NCI-H2081 (cell line): ENCODE measurements around the gene CTSZ.

Source experiments
- DNase-seq, 2 experiments: peaks; one replicate each; lab custom pipeline; 2025; lab: John Stamatoyannopoulos, UW

CTSZ gene

DNA sequence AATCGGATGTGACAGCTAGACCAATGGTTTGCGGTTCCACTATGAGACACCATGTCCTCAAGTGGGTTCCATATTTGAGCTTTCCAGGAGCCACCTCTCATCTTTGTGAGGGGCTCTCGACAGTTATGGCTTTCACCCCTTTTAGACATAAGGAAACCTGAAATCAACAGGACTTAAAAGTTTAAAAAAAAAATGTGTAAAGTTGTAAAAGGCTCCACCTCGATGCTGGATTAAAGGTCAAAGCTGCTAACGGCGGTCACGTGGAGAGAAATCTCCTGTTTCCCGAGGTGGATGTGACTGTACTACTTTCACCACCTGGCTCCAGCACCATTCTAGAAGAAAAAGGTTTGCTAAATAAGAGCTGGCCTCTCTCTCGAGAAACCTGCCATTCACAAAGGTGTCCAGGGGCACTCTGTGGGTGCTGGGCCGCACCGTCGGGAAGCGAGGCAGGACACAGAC lies 24.5 kb upstream of the CTSZ start:
- no peak for DNase-seq

DNA sequence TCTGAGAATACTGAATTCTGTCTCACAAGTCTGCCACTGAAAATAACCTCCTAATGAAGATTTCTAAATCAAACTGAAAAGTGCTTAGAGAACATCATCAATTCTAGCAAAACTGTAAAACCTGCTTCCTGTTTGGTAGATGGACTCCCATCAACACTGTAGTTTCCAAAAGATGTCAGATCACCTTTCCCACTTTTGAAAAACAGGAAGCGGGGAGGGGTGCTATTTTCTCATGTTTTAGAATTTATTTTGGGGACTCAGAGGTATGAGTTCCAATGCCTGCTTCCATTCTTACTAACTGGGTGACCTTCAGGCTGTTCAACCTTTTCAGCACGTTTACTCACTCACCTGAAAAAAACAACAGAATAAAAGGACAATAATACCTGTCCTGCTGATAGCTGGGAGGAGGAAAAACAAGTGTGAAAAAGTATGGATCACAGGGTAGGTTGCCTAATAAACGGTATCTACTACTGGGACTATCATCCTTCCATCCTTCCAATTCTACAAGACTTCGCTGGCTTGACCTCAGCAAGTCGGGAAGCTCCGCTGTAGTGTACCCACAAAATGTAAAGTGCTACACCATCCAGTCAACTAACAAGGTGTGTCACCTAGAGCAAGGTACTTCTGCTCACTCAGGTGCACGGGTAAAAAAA lies 24.0 kb upstream of the CTSZ start:
- peak in 1 of 2 experiments; percentile 32 for DNase-seq

- no peak for DNase-seq
Observed at GRCh38 chr20:59028812-59029211, 21.8 kb upstream of the CTSZ start.

GRCh38 chr20:59027741-59028320 lies 20.8 kb upstream of the CTSZ start:
- DNase-seq: no peak

- no peak for DNase-seq
Observed at GRCh38 chr20:59026904-59027740, 20.1 kb upstream of the CTSZ start.

DNA sequence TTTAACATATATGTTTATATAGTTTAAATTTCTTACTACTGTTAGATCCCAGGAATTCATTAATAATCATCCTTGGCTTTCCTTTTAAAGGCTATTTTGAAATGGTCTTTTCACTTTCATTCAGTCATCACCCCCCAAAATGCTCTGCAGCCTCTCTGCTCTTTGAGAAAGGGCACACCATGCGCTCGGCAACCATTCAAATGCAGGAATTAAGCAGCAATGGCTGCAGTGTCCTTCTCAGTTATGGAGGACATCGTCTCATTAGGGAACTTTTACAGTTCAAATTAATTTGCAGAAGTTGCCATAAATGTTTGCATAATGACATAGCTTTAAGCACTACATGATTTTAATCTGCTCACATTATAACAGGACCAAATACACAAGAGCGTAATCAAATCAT lies 18.5 kb upstream of the CTSZ start:
- no peak for DNase-seq

GRCh38 chr20:59025086-59025485 lies 18.0 kb upstream of the CTSZ start:
- DNase-seq: no peak

DNA sequence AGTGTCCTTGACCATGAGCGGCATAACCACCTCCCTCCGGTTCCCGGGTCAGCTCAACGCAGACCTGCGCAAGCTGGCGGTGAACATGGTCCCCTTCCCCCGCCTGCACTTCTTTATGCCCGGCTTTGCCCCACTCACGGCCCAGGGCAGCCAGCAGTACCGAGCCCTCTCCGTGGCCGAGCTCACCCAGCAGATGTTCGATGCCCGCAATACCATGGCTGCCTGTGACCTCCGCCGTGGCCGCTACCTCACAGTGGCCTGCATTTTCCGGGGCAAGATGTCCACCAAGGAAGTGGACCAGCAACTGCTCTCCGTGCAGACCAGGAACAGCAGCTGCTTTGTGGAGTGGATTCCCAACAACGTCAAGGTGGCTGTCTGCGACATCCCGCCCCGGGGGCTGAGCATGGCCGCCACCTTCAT lies 17.1 kb upstream of the CTSZ start:
- no peak for DNase-seq

GRCh38 chr20:59023616-59024015 lies 16.6 kb upstream of the CTSZ start:
- DNase-seq: no peak

- no peak for DNase-seq
Observed at GRCh38 chr20:59022754-59023153, 15.7 kb upstream of the CTSZ start.

DNA sequence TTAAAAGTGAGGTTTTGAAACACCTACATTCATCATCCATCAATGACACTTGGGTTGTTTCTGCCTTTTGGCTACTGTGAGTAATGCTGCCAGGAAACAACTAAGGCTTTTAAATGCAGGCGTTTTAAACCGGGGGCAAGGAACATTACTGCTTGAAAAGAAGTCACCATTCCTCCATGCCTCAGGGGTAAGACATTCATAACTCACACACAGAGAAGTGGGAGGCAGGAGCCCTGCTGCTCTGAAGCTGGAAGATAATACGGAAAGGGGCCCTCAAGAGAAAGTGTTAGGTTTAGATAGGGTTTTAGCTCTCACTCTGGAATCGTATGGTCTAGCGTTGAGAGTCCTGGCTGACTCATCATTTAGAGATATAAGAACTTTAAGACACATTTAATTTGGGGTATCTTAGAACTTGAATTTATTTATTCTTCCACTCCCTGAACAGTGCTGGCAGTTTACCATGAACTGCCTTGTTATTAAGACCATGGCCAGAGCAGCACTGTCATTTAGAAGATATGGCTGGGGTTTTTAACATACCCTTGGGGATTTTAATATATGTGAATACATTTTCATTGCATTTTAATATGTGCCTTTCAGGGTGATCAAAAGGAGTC lies 14.0 kb upstream of the CTSZ start:
- no peak for DNase-seq

GRCh38 chr20:59019217-59019616 lies 12.2 kb upstream of the CTSZ start, which contains the start of gene TUBB1:
Gene TUBB1, plus strand, starts transcription at chr20:59019429. Its CDS starts 94 bp downstream, at chr20:59019523.
- DNase-seq: no peak

GRCh38 chr20:59018817-59019216 lies 11.8 kb upstream of the CTSZ start:
- DNase-seq: no peak

- no peak for DNase-seq
Observed at GRCh38 chr20:59017493-59018231, 10.6 kb upstream of the CTSZ start.

DNA sequence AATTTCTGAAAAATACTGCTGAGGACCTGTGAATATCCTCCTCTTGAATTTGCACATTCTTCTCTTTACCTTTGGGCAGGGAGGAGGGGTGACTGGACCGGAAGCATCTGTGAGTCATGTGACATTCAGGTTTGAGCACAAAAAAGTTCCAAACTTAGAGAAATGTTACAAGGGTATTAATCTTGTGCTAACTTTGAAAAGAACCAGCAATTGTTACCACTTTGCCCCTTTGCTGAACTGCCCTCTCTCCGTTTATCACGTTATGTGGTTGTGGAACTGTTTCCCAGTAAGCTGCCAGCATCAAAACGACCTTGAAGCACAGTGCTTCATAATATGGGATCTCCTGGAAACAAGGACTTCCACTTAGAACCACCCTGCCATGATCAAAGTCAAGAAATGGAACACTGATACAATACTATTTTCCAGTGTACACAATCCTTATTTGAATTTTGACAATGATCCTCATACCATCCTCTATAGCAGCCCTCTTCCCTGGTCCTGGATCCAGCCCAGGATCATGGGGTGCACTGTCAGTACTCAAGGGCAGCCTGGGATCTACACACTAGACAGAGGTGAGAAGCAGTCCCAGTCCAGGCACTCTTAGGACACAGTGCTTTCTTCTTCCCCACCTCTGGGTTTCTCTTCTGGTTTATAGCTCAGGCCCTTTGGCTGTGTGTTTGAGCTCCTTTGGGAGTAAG lies 9.9 kb upstream of the CTSZ start:
- DNase-seq: no peak

GRCh38 chr20:59015812-59016711 lies 9.0 kb upstream of the CTSZ start:
- no peak for DNase-seq

GRCh38 chr20:59015411-59015810 lies 8.4 kb upstream of the CTSZ start:
- DNase-seq: no peak

DNA sequence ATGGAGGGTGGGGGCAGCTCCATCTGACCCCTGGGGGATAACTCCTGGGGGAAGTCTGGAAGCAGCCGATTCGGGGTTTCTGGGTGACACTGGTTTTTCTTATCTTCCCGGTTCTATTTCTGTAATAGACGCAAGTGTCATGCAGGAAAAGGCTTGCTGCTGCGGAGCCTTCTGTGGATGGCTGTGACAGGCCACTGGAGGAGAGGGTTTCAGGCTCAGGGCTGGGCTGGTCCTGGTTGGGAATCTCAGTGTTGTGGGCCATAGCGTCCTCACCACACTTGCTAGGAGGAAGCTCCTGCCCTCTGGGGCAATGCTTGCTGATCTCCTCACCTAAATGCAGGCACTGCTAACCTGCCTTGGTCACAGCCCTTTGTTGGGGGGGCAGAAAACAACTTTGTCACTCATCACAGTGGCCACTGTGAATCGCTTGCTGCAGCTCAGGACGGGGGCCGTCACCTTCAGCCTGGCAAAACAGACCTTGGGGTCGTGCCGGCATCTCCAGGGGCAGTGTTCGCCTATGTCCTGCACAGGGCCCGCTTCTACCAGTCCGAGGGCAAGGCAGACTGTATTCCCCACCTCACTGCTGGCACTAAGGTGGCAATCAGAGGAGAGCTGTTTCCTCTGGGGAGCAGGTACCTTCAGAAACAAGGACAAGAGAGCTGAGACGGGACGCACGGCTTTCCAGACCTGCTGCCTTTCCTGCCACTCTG lies 7.8 kb upstream of the CTSZ start:
- no peak for DNase-seq

- no peak for DNase-seq
Observed at GRCh38 chr20:59013959-59014608, 7.0 kb upstream of the CTSZ start.
